AG09309 (cell line): ENCODE results near the gene TRAF7.

Source experiments
- DNase-seq: peaks from one replicate; pipeline ENCODE4 v3.0.0-alpha.2; 2010; ENCODE audit warnings: low read depth
- H3K4me3 ChIP-seq: 2 replicates; pipeline ENCODE4 v1.5.1; 2011; ENCODE audit warnings: mild to moderate bottlenecking, low read depth, low read length, moderate library complexity; ENCODE audit not compliant: control insufficient read depth
- TF ChIP-seq, protein P1 (sequence below): IDR thresholded peaks from 2 replicates; pipeline ENCODE4 v1.5.1; 2011; ENCODE audit warnings: mild to moderate bottlenecking, low read depth, low read length, inconsistent platforms; ENCODE audit not compliant: insufficient read depth, control insufficient read depth; ENCODE audit errors: missing control alignments

TRAF7 gene

GRCh38 chr16:2190002-2190658 is 34.5 kb downstream of the TRAF7 start:
- no peak for DNase-seq
- H3K4me3 ChIP-seq, result no peak overlapping the region
- TF ChIP-seq, protein P1, sequence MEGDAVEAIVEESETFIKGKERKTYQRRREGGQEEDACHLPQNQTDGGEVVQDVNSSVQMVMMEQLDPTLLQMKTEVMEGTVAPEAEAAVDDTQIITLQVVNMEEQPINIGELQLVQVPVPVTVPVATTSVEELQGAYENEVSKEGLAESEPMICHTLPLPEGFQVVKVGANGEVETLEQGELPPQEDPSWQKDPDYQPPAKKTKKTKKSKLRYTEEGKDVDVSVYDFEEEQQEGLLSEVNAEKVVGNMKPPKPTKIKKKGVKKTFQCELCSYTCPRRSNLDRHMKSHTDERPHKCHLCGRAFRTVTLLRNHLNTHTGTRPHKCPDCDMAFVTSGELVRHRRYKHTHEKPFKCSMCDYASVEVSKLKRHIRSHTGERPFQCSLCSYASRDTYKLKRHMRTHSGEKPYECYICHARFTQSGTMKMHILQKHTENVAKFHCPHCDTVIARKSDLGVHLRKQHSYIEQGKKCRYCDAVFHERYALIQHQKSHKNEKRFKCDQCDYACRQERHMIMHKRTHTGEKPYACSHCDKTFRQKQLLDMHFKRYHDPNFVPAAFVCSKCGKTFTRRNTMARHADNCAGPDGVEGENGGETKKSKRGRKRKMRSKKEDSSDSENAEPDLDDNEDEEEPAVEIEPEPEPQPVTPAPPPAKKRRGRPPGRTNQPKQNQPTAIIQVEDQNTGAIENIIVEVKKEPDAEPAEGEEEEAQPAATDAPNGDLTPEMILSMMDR, result no peak

GRCh38 chr16:2190659-2191445 is 35.3 kb downstream of the TRAF7 start:
- TF ChIP-seq, protein P1, result no peak
- DNase-seq, result no peak
- no peak overlapping the region for H3K4me3 ChIP-seq

DNA sequence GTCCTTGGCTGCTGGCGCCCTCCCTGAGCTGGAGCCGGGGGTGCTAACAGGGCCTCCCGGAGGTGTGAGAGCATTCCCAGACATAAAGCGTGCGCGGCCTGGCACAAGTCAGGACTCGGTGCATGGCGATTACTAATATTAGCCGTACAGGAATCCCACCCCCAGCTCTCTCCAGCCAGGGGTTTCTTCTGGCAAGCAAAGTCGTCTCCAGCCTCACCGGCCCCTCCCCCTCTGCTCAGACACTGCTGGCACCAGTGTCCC is 35.8 kb downstream of the TRAF7 start:
- H3K4me3 ChIP-seq, result no peak overlapping the region
- DNase-seq, result no peak
- TF ChIP-seq, protein P1, result no peak

GRCh38 chr16:2194166-2194834 is 38.7 kb downstream of the TRAF7 start:
- no peak for DNase-seq
- TF ChIP-seq, protein P1, result no peak
- H3K4me3 ChIP-seq, result no peak overlapping the region

- TF ChIP-seq, protein P1, result peak; percentile 40
- DNase-seq, result no peak
- no peak overlapping the region for H3K4me3 ChIP-seq
Measured at GRCh38 chr16:2194852-2195321, 39.3 kb downstream of the TRAF7 start.

DNA sequence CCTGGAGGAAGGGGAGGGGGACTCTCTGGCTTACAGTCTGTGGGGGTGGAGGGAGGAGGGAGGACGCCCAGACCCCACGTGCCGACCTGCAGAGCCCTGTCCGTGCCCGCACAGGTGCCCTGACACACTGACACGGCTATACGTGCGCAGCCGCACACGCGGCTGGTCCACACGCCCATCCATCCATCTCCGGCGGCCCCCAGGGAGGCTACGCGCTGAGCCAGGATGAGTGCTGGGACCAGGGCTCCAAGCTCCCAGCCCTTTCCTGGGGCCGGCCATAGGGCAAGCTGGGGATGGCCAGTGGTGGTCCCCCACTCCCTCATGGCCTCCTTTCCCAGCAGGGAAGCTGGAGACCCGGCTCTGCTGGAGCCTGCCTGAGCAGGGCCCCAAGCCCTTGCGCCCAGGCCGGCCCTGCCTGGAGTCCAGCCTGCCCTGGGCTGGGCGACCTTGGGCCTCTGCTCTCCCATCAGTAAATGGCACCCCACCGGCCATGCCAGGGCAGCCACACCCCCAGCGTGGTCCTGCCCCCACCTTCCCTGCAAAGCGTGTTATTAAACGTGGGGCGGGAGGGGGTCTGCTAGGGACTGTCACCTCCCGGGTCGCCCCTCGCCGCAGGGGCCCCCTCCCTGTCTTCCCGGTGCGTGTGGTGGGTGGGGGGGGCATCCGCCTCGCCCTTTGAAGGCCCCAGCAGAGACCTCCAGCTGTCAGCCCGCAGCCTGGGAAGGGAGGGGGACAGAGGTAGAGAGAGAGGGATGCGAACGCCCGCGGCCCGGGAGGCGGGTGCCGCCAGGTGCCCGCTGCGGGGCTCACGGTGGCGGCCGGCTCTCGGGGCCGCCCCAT is 40.0 kb downstream of the TRAF7 start:
- TF ChIP-seq, protein P1, result no peak
- H3K4me3 ChIP-seq, result no peak overlapping the region; the same call in 1 of the 2 replicates
- DNase-seq, result no peak
